ENCODE results near the gene RFWD3.

The RFWD3 gene

DNA sequence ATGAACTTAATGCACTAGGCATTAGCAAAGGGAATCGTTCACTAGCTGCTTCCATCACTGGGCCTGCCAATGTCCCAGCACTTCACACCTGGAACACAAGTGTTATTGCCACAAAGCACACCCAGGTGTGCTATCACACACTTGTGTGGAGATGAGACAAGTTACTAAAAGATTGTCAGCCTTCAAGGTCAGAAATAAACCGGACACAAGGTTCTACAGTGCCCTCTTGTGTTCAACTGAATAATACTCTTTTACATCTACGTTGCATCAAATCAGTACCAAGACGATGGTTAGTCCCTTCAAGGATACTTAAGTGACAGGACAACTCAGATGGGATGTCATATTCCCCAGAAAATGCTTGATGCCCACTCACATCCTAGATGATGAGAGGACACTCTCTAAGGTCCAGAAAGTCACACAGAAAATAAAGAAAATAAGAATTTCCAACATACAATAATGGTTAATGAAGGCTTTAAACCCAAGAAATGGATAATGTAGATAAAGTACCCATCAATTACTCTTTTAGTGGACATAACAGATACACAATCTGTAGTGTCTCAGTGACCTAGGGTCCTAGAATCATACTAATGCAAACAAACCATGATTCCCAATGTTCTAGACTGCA lies 43.4 kb downstream of the RFWD3 start:
- no peak overlapping the region for H3K27ac ChIP-seq (ENCODE audit: extremely low read depth, low read depth, low read length)
- ChIA-PET CTCF (interaction anchor here (0.5 to 1.2 kb wide), 8 partner anchors 12 to 239 kb away, joined by 3 to 6 read pairs (median 4); no protein-coding TSS in a partner anchor), POLR2A (no interaction called here)
- TF ChIP-seq ZNF510 (tag by site-specific recombination; IDR thresholded peaks at IDR 0.05; ENCODE audit: insufficient replicate concordance) (no peak), ZBTB1 (tag by site-specific recombination; IDR thresholded peaks at IDR 0.05) (no peak), ZNF654 (tag by site-specific recombination; IDR thresholded peaks at IDR 0.05; ENCODE audit: low read depth) (peak; percentile 65)
- TF ChIP-seq, protein P1, sequence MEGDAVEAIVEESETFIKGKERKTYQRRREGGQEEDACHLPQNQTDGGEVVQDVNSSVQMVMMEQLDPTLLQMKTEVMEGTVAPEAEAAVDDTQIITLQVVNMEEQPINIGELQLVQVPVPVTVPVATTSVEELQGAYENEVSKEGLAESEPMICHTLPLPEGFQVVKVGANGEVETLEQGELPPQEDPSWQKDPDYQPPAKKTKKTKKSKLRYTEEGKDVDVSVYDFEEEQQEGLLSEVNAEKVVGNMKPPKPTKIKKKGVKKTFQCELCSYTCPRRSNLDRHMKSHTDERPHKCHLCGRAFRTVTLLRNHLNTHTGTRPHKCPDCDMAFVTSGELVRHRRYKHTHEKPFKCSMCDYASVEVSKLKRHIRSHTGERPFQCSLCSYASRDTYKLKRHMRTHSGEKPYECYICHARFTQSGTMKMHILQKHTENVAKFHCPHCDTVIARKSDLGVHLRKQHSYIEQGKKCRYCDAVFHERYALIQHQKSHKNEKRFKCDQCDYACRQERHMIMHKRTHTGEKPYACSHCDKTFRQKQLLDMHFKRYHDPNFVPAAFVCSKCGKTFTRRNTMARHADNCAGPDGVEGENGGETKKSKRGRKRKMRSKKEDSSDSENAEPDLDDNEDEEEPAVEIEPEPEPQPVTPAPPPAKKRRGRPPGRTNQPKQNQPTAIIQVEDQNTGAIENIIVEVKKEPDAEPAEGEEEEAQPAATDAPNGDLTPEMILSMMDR (tag by site-specific recombination; IDR thresholded peaks at IDR 0.05): peak; percentile 60; the same call in 1 of the 2 replicates
- TF ChIP-seq, protein P2, sequence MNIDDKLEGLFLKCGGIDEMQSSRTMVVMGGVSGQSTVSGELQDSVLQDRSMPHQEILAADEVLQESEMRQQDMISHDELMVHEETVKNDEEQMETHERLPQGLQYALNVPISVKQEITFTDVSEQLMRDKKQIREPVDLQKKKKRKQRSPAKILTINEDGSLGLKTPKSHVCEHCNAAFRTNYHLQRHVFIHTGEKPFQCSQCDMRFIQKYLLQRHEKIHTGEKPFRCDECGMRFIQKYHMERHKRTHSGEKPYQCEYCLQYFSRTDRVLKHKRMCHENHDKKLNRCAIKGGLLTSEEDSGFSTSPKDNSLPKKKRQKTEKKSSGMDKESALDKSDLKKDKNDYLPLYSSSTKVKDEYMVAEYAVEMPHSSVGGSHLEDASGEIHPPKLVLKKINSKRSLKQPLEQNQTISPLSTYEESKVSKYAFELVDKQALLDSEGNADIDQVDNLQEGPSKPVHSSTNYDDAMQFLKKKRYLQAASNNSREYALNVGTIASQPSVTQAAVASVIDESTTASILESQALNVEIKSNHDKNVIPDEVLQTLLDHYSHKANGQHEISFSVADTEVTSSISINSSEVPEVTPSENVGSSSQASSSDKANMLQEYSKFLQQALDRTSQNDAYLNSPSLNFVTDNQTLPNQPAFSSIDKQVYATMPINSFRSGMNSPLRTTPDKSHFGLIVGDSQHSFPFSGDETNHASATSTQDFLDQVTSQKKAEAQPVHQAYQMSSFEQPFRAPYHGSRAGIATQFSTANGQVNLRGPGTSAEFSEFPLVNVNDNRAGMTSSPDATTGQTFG (tag by site-specific recombination; IDR thresholded peaks at IDR 0.05; ENCODE audit: borderline replicate concordance): no peak
- H3K36me3 ChIP-seq (ENCODE audit: control insufficient read depth in 2 of 2, insufficient read depth in 1 of 2, low read length in 2 of 2): peaks cover 39 to 87% of the 10 kb centered on the region in 2 experiments
- H3K4me3 ChIP-seq (ENCODE audit: low read depth, low read length): no peak overlapping the region
- H3K9me3 ChIP-seq (ENCODE audit: control insufficient read depth, insufficient read depth, low read depth, low read length): no peaks in the 10 kb centered on the region
- no peaks in the 10 kb centered on the region for H3K4me1 ChIP-seq (ENCODE audit: control insufficient read depth, insufficient read depth, low read length)

DNA sequence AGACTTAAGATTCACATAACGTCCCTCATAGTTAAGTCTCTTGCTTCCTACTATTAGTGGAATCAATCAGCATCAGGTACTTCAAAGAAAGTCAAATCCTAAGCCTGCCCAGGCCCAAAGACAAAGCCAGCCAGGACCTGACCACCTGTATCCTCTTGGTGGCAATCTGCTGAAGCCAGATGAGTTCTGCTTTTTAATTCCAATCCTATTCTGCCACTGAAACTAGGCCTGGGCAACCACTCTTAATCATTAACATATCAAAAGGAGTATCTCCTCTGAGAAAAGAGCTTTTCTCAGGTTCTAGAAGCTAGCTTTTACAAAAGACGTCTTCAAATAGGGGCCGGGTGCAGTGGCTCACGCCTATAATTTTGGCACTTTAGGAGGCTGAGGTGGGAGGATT lies 44.7 kb downstream of the RFWD3 start:
- no peak for TF ChIP-seq ZNF560 (tag by site-specific recombination; IDR thresholded peaks at IDR 0.05; ENCODE audit: borderline replicate concordance)
- TF ChIP-seq, protein P3, sequence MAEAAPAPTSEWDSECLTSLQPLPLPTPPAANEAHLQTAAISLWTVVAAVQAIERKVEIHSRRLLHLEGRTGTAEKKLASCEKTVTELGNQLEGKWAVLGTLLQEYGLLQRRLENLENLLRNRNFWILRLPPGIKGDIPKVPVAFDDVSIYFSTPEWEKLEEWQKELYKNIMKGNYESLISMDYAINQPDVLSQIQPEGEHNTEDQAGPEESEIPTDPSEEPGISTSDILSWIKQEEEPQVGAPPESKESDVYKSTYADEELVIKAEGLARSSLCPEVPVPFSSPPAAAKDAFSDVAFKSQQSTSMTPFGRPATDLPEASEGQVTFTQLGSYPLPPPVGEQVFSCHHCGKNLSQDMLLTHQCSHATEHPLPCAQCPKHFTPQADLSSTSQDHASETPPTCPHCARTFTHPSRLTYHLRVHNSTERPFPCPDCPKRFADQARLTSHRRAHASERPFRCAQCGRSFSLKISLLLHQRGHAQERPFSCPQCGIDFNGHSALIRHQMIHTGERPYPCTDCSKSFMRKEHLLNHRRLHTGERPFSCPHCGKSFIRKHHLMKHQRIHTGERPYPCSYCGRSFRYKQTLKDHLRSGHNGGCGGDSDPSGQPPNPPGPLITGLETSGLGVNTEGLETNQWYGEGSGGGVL (tag by site-specific recombination; IDR thresholded peaks at IDR 0.05): no peak
- no peak for TF ChIP-seq ZNF221 (tag by site-specific recombination; IDR thresholded peaks at IDR 0.05; ENCODE audit: borderline replicate concordance)
- no peak for TF ChIP-seq ZNF629 (tag by site-specific recombination; IDR thresholded peaks at IDR 0.05)
- no peak for TF ChIP-seq MZF1 (tag by site-specific recombination; IDR thresholded peaks at IDR 0.05; ENCODE audit: borderline replicate concordance)
- TF ChIP-seq ZNF324 (tag by site-specific recombination; IDR thresholded peaks at IDR 0.05): no peak
- ChIA-PET CTCF (interaction anchor here (0.6 to 1.2 kb wide), 4 partner anchors 10 to 91 kb away, joined by 3 to 4 read pairs (median 3); no protein-coding TSS in a partner anchor), POLR2A (no interaction called here)
- H3K9me3 ChIP-seq (ENCODE audit: control insufficient read depth, insufficient read depth, low read depth, low read length): no peaks in the 10 kb centered on the region
- no peaks in the 10 kb centered on the region for H3K4me1 ChIP-seq (ENCODE audit: control insufficient read depth, insufficient read depth, low read length)
- no peak overlapping the region for H3K27ac ChIP-seq (ENCODE audit: extremely low read depth, low read depth, low read length)
- peaks cover 39 to 80% of the 10 kb centered on the region in 2 experiments for H3K36me3 ChIP-seq (ENCODE audit: control insufficient read depth in 2 of 2, insufficient read depth in 1 of 2, low read length in 2 of 2)
- H3K4me3 ChIP-seq (ENCODE audit: low read depth, low read length): no peak overlapping the region

DNA sequence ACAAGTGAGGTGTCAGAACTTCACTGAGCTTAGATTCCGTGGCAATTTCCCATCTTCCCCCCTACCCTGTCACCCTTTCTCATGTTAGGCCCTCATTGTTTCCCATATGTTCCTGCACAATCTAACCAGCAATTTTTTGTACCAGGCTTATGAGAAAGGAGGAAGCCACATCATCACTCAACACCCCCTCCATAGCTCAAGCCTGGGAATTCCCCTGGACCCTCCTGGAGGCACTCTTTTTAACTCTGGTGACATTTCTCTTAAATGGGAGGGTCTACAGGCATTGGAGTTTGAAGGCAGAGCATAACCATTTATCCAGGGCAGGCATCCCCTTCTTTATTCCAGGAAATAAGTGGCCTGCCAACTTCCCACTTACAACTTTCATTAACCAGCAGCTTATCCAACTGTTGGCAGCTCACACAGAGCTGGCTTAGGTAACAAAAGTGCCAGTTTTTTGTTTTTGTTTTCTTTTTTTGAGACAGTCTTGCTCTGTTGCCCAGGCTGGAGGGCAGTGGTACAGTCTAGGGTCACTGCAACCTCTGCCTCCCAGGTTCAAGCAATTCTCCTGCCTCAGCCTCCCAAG lies 49.4 kb downstream of the RFWD3 start:
- Histone ChIP-seq H3K9me3 (ENCODE audit: control insufficient read depth, insufficient read depth, low read depth, low read length) (no peaks in the 10 kb centered on the region), H3K27ac (ENCODE audit: extremely low read depth, low read depth, low read length) (no peak overlapping the region), H3K36me3 (ENCODE audit: control insufficient read depth in 2 of 2, insufficient read depth in 1 of 2, low read length in 2 of 2) (peaks cover 30 to 45% of the 10 kb centered on the region in 2 experiments; a peak in 2 of 3 replicates), H3K4me3 (ENCODE audit: low read depth, low read length) (no peak overlapping the region), H3K4me1 (ENCODE audit: control insufficient read depth, insufficient read depth, low read length) (no peaks in the 10 kb centered on the region)
- ChIA-PET CTCF (interaction anchor here (0.6 to 1.1 kb wide), 2 partner anchors 34 to 305 kb away, joined by 3 read pairs; no protein-coding TSS in a partner anchor), POLR2A (interaction anchor here (0.7 to 1.4 kb wide), 2 partner anchors 10 to 137 kb away, joined by 7 to 8 read pairs; partner anchors contain the start of gene GLG1)
- TF ChIP-seq ZNF202 (tag by site-specific recombination; IDR thresholded peaks at IDR 0.05; ENCODE audit: borderline replicate concordance) (no peak), ZNF629 (tag by site-specific recombination; IDR thresholded peaks at IDR 0.05) (no peak), ZNF223 (tag by site-specific recombination; IDR thresholded peaks at IDR 0.05) (no peak), FEZF1 (tag by site-specific recombination; IDR thresholded peaks at IDR 0.05) (no peak)

Measured in HEK293 (cell line).